GM21786 (cell line): ENCODE results near the gene FOSL2.

ENCODE experiments used
- ATAC-seq: cut with Tn5 transposase; IDR thresholded peaks from one replicate; pipeline ENCODE4 v1.9.1; 2021; ENCODE audit not compliant: unreplicated experiment

FOSL2 gene

DNA sequence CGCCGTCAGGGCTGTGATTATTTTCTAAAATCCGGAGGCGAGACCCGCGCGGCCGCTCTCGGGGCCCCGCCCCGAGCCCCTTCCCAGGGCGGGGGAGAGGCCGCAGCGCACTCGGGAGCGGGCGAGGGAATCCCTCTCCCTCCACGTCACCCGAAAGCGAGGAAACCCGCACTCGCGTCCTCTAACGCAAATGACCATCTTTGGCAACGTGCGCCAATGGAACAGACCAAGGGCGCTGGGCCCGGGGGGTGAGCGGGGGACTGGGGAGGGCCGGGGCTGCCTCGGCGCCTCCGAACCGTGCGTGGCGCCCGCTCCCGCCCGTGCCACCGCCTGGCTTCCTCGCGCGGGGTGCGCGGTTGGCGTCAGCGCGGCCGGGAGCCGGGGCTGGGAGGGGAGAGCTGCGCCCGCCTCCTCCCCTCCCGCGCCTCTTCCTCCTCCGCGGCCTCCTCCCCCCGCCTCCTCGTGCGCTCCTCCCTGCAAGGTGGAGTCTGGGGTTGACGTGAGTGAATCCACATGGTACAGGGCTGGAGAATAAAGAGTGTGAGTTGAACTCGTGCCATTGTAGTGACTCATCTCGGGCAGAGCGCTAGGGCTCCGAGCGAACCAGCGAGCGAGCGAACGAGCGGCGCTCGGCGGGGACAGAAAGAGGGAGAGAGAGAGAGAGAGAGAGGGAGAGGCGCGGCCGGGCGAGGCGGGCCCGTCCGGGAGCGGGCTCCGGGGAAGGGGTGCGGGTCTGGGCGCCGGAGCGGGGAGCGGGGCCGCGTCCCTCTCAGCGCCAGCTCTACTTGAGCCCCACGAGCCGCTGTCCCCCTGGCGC, at the start of gene FOSL2:
Gene FOSL2 (plus strand): TSS at position 562 of the 817 bp plus-strand sequence. CDS start 863 bp downstream, outside the sequence.
- ATAC-seq: peak; percentile 80

DNA sequence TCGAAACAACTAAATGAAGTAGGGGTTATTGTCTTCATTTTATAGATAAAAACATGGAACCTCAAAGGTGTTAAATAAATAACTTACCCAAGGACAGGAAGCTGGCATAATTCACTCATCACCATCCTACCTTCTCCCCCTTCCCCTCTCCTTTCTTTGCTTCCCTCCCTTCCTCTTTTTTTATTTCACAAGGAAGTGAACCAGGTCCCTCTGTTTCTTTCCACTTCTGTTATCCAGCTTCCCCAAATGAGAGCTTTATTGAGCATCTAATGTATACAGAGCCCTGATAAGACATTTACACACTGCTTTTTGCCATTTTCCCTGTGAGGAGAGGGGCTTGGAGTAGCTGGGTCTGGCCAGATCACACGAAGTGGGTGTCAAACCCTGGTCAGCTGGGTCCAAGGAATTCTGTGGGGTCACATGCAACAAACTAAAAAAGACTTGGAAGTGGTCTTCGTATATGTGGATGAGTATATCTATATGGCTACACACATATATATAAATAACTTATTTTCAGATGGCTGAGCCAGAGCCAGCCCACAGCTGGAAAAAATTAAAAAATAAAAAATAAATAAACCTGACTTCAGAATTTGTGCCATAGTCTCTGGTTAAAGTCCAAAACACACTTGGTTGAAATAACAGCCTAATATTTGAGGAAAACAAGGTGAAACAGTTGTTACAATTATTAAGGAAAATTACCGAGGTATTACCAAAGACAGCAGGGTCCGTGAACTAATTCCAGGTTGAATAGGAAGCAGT, 49.3 kb upstream of the FOSL2 start:
- no peak for ATAC-seq

DNA sequence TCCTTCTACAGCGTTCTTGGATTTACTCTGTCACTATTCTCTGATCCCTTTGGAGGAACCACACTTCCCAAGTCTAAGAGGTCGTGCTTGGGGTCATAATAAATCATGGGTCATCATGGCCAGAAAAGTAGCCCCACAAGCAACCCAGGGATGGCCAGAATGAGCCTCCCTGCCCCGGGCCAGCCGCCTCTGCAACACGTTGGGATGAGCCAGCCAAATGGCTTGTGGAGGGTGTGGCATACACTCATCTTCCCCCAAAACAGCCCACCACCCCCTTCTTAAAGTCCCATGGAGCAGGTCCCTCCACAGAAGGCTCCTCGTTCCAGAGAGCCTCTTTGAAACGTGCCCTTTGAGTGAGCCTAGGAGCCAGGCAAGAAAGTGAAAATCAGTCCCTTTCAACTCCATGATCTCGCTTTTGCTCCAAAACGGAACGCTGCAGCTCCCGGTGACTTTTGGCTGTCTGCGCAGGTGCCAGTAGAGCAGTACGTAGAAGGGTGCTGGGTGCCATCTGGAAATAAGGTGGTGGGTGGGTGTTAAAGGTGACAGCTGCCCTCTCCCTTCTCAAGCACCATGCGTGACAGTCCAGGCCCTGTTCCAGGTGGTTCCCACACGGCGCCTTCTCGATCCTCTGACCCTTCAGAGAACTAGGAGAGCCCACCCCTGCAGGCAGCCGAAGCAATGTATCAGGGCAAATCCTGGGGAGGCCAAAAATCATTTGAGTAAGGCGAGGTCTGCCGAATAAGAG, 48.5 kb upstream of the FOSL2 start:
- no peak for ATAC-seq

DNA sequence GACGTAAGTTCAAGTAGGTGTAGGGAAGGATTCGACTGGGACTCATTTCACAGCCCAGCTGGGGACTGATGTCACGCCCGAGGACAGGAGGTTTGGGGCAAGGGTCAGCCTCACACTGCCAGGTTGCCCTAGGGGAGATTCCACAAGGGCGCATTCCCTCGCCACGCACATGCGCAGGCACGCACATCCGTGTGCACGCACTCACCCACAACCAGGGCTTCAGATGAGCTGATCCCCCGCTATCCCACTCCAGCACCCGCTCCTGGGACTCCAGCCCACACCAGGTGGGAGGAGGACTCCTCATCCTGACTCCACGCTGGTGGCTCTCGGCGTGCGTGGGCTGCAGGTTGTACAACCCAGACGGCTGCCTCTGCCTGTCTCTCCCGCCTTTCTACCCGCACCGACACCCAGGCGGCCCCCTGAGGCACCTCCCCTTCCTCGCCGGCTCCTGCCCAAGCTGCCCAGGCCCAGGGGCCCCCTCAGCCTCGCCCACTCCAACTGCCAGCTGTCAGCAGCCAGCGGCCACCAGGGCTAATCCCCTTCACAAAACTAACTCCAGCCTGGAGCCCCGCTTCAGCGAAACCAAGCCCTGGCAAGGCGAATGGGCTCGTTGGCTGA, 47.8 kb upstream of the FOSL2 start:
- ATAC-seq: no peak

DNA sequence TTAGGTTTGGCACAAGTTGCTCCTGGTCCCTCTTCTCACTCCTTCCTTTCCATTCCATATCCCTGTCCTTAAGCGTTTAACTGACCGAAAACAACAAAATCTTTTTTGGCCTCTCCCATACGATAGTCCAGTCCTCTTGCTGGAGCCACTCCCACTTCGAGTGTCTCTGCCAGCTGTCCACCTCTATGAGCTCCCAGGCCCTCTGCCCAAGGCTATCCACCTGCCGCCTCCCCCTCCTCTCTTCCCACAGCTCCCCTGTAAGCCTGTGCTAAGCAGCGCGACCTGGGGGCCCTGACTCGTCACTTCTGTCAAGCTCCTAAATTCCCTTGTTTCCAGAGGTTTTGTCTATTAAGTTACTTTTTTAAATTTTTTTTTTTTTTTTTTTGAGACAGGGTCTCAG, 47.0 kb upstream of the FOSL2 start:
- no peak for ATAC-seq

DNA sequence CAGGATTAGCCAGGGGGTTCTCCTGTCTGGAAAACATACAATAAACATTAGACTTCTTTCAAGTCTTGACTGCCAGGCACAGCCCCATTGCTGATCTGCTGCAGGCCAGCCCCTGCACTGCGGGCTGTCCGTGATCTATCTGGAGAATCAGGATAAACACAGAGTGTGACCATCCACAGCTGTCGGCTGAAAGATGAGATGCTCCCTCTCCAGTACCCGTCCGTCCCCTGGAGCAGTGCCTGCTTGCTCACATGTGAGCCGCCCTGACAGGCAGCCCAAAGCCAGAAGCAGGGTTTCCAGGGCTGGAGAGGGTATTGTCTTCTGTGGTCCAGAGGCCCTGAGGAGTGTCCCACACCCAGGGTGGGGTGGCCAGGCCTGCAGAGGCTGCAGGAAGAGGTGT, 46.1 kb upstream of the FOSL2 start:
- ATAC-seq: no peak

DNA sequence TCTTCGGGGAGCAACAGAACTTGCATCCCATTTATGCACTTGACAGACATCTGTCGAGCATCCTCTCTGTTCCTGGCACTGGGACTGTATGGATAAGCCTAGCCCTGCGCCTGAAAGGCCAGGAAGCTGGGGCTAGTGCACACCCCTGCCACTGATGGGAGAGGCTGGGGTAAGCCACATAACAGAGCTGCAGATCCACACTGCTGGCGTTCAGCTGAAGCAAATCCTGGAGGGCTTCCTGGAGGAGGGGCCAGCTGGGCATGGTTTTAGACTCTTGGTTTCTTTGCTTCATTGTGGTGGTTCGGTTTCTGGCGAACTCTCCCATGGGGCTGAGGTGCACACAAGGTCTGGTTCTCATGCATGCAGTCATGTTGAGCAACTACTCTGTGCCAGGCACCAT, 45.5 kb upstream of the FOSL2 start:
- ATAC-seq: no peak

DNA sequence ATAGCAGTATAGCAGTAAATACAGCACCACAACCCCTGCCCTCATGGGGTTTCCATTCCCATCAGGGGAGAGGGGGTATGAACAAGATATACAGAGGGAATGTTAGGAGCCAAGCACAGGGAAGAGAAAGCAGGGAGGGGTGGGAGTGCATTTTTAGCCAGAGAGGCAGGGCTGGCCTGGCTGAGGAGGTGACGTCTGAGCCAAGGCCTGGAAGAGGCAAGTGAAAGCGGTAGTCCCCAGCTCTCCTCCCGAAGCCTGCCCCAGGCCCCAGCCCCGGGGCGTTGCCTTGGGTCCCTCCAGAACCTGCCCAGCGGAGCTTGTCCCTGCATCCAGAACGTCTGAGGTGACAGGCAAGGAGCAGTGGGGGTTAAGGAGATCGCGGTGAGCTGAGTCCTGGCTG, 45.1 kb upstream of the FOSL2 start:
- no peak for ATAC-seq

DNA sequence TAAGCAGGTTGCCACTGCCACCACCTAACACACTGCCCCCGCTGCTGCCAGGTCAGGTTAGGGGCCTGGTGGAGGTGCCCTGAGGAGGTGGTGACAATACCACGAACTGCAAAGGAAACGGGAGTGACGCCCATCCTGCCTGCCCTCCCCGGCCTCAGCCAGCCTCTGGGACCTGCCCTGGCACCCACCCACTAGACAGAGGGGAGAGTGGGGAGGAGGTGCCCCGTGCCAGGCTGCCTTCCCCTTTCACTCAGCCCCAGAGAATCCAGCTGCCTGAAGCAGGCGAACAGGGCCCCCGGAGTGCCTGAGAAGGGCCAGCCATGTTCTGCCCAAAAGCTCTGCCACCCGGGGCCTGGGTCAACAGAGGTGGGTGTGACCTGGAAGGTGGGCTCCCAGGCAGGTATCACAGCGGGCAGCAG, 44.5 kb upstream of the FOSL2 start:
- ATAC-seq: no peak

DNA sequence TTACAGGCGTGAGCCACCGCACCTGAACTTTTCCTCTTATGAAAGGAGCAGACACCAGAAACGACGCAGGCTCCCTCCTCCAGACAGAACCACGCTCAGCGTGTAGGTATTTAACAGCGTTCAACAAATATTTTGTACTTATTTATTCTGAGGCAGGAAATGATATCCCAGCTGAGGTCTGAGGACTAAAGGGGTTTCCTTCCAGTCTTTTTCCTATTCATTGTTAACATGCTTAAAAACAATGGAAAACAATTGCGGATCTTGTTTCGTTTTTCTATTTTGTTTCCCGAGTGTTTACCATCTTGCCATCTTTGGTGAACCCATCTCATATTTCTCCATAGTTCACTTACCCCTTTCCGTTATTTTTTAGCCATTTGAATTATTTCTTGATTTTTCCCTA, 43.7 kb upstream of the FOSL2 start:
- no peak for ATAC-seq

DNA sequence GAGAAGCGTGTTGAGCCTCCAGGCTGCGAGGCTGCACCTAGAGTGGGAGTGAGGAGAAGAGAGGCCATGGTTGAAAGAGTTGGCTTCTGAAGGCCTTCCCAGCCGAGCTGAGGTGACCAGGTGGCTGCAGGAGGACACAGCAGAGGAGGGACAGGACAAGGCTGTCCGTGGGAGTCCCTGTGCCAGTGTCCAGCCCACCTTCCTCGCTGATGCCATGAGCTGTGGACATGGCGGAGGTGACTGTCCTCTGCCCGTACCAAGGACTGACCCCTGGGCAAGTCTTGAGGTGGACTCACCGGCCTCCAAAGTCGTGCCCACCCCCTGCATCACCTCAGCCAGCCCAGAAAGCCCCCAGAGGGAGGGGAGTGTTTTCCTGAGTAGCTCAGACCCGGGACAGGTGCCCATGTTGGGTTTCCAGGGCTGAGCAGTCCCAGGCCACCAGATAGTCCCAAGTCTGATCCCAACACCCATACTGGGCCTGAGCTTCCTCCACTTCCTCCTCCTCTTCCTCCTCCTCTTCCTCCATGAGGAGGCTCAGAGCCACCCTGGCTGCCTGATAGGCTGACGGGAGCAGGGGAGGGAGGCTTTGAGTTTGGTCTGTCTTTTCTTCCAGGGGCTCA, 43.0 kb upstream of the FOSL2 start:
- no peak for ATAC-seq

DNA sequence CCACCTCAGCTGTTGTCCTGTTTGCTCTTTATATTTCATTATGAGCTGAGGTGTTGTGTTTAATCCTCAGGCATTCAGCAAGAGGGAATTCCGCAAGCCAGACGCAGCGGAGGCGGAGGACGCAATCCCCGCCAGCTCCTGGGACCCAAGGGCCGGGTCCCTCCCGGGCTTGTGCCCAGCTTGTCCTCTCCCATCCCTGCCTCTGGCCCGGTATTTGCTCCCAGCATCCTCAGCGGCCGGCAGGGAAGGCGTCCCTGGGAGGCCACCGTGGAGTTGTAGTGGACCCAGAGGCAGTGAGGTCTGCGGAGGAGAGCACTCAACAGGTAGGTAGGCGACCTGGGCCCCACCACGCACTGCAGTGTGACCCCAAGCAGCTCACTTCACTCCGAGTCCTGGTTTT, 42.5 kb upstream of the FOSL2 start:
- ATAC-seq: no peak

DNA sequence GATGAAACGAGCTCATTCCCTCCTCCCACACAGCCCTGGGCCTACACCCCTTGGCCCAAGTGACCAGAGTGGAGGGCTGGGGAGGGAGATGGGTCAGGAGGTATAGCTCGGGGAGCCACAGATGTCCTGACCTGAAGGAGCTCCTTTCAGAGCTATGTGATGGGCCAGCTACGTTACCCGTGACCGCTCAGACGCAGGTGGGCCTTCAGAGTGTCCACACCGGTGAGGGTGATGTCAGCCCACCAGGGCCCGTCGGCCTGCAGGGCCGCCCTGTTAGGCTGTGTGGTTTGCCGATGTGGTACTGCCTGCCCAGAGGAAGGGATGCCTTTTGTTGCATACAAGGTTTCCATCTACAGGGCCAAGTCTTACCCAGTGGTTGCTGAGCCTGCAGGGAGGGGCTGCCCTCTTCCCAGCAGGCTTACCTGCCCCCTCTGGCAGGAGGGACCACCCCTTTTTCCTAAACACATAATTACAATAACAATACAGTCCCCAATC, 41.8 kb upstream of the FOSL2 start:
- no peak for ATAC-seq

DNA sequence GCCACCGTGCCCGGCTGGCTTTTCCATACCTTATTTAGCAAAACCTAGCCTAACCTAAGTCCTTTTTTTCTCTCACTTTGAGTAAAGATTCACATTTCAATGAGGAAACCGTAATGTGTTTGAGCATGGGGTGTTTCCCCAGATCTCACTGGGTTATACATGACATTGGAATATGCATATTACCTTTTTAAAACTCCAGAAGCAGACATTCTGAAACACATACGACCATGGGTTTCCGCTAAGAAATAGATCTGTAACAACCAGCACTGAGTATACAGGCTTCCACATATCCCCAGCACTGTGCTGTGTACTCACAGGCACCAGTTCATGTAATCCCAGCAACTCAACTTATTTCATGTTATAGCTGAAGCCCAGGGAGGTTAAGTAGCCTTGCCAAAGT, 41.0 kb upstream of the FOSL2 start:
- no peak for ATAC-seq

DNA sequence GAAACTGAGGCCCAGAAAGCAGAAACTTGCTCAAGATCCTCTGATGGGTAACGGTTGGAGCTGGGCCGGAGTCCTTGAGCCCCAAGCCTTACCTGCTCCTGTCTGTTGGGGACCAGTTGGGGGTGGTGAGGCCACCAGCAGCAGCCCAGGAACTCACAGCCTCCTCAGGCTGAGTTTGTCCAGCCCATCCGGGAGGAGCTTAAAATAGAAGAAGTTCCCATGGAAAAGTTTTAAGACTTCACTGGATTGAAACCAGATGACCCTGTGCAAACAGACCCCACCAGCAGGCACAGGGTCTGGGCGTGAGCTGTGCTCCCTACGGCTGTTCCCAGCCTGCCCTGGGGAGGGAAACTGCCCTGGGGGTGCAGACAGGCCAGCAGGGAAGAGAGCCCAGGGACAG, 40.6 kb upstream of the FOSL2 start:
- no peak for ATAC-seq

DNA sequence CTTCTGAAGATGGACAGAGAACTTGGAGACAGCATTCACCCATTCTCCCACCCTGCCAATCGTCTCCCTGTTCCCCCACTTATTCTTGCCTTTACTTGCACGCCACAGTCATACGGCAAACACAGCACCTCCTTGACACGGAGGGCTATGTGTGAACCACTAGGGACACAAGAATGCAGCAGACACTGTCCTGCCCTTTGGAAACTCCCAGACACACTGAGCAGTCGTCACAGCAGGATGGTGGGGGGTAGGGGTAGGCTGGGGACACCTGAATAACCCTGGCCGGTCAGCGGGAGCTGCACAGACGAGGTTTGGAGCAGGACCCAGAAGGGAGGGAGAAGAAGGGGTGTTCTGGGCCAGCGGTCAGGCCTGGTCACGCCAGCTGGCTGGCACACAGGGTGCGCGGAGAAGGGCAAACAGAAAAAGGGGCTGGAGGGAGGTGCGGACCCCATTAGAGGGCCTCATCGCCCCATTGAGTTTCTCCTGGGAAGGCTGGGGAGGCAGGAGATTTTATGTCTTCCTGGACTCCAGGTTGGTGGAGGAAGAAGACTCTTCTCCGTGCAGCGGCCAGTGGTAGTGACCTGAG, 40.0 kb upstream of the FOSL2 start:
- no peak for ATAC-seq

DNA sequence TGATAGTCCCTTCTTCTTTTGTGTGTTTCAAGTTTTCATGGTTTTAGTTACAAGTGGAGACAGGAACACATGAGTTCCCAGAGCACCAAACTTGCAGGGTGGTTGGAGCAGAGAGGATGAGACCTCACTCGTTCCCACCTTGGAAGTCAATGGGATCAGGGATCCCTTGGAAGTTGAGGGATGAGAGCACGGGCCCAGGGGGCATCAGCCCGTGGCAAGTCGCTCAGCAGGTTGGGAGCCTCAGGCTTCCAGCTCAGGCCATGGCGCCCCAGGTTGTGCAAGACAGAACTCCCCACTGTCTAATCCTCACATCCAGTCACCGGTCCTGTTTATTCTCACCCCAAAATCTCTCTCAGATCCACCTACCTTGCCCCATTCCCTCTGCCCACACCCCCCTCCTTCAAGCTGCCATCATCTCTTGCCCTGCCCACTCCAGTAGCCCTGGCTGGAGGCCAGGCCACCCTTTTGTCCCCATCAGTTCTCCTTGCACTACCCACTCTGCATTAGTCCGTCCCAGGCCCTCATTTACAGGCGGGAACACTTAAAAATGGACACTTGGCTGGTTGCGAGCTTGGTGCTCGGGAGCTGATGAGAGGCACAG, 37.6 kb upstream of the FOSL2 start:
- ATAC-seq: no peak

DNA sequence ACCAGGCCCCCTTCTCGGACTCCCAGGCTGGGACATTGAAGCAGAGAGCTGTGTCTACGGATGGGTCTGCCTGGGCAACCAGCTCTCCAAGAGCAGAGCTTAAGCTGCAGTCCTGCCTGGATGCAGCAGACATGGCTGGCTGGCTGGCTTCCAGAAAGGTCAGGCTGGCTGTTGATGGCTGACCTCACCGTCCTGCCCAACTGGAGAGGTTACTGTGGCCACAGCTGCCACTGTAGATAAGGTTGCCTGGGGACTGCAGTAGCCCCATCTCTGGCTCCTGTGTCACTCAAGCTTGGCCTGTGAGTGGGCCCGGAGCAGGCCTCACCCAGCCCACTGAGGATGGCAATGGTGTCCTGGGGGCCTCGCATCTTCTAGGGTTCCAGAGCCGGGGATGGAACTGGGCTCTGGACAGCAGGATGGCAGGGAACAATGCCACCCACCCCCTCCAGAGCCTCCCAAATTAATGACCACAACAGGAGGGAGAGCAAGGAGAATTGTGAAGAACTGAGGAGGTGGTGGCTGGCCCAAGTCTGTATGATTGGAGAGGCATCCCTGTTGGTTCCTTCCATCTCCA, 37.0 kb upstream of the FOSL2 start:
- no peak for ATAC-seq

DNA sequence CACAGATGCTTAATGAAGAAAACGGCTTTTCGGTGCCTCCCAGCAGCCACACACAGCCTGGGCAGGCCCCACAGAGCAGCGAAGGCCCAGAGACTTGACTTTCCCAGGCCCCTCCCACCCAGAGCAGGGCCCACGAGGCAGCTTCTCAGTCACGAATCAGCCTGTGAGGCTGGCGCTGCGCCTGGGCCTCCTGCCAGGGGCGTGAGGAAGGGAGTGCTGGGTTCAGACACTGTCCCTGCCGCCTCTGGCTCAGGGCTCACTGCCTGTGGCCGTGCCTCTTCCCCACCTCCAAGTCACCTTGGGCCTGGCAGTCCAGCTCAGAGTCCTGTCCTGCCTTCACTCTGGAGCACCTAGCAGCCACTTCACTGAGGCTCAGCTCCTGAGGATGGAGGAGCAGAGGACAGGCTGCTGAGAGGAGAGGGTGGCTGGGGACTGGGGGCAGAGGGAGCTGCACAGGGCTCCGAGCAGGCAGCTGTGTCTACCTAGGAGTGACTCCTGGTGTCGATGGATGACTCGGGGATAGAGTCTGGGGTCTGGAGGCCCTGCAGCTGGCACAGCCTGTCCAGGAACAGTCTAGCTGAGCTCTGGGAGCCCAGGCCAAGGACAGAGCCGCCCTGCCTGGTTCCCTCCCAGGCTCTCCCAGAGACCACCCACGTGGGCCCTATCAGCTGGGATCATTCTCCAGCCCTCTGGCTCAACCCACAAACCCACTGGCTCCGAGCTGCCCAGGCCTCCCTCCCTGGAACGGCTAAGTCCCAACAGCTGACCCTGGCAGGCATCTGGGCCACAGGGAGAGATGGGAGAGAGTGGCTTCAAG, 36.4 kb upstream of the FOSL2 start:
- no peak for ATAC-seq
